ENCODE results near the gene PTPN5. TPM values are rescaled to one million over a fixed set of nuclear protein-coding genes. Genes with fewer than 3 reads are reported as not detected.
"Not testable (repeated sequence)": the region's sequence is repeated elsewhere in the genome, so short reads cannot be mapped to it uniquely, and the experiment has no call there.

The PTPN5 gene
- total and polyA plus RNA-seq, 4 donors, result not detected

GRCh38 chr11:18692941-18693760 lies 98.4 kb downstream of the PTPN5 start (continued):
- TF ChIP-seq, protein P1, sequence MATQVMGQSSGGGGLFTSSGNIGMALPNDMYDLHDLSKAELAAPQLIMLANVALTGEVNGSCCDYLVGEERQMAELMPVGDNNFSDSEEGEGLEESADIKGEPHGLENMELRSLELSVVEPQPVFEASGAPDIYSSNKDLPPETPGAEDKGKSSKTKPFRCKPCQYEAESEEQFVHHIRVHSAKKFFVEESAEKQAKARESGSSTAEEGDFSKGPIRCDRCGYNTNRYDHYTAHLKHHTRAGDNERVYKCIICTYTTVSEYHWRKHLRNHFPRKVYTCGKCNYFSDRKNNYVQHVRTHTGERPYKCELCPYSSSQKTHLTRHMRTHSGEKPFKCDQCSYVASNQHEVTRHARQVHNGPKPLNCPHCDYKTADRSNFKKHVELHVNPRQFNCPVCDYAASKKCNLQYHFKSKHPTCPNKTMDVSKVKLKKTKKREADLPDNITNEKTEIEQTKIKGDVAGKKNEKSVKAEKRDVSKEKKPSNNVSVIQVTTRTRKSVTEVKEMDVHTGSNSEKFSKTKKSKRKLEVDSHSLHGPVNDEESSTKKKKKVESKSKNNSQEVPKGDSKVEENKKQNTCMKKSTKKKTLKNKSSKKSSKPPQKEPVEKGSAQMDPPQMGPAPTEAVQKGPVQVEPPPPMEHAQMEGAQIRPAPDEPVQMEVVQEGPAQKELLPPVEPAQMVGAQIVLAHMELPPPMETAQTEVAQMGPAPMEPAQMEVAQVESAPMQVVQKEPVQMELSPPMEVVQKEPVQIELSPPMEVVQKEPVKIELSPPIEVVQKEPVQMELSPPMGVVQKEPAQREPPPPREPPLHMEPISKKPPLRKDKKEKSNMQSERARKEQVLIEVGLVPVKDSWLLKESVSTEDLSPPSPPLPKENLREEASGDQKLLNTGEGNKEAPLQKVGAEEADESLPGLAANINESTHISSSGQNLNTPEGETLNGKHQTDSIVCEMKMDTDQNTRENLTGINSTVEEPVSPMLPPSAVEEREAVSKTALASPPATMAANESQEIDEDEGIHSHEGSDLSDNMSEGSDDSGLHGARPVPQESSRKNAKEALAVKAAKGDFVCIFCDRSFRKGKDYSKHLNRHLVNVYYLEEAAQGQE (IDR thresholded peaks at IDR 0.05), result no peak

- not testable (repeated sequence) for H3K36me3 ChIP-seq (ENCODE audit: control insufficient read depth in 4 of 4, insufficient read depth in 3 of 4, low read depth in 1 of 4, low read length in 3 of 4); H3K9me3 ChIP-seq (ENCODE audit: control insufficient read depth in 4 of 4, low read length in 3 of 4); H3K9ac ChIP-seq (ENCODE audit: low read depth in 1 of 2, low read length in 2 of 2); DNase-seq (ENCODE audit: low spot score); H3K4me3 ChIP-seq (ENCODE audit: low read depth in 1 of 3, low read length in 3 of 3); H3K27ac ChIP-seq (ENCODE audit: low read depth in 1 of 2, low read length in 2 of 2); H3K4me1 ChIP-seq (ENCODE audit: control insufficient read depth in 4 of 4, insufficient read depth in 4 of 4, low read length in 3 of 4); H3K27me3 ChIP-seq (ENCODE audit: control insufficient read depth in 4 of 4, insufficient read depth in 4 of 4, low read length in 3 of 4)
- WGBS, result 77% methylated on average over 4 of the region's 4 CpGs
Observed at GRCh38 chr11:18691467-18692140, 100.0 kb downstream of the PTPN5 start.

DNA sequence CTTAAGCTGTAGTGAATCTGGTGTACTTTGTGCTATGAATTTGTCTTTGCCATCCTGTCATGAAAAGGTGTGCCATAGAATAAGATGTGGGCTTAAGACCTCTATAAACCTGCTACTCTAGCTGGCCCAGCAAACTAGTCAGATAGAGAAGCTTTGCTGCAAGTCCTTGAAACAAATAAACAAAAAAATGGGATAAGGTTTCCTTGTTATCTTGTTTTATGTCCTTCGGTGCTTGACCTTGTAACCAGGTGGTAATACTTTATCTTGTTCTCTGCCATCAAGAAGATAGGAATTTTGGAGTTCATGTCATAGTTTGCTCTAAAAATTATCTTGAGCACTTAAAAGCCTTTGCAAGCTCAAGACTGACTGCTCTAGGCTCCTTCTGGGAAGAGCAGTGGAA lies 107.3 kb downstream of the PTPN5 start:
- Histone ChIP-seq H3K27ac (ENCODE audit: low read depth in 1 of 2, low read length in 2 of 2) (no peak overlapping the region), H3K4me1 (ENCODE audit: control insufficient read depth in 4 of 4, insufficient read depth in 4 of 4, low read length in 3 of 4) (no peaks in the 10 kb centered on the region), H3K4me3 (ENCODE audit: low read depth in 1 of 3, low read length in 3 of 3) (no peak overlapping the region), H3K27me3 (ENCODE audit: control insufficient read depth in 4 of 4, insufficient read depth in 4 of 4, low read length in 3 of 4) (no peaks in the 10 kb centered on the region), H3K9ac (ENCODE audit: low read depth in 1 of 2, low read length in 2 of 2) (no peak overlapping the region), H3K36me3 (ENCODE audit: control insufficient read depth in 4 of 4, insufficient read depth in 3 of 4, low read depth in 1 of 4, low read length in 3 of 4) (no peaks in the 10 kb centered on the region), H3K9me3 (ENCODE audit: control insufficient read depth in 4 of 4, low read length in 3 of 4) (no peaks in the 10 kb centered on the region)
- 46% methylated on average over 1 of the region's 1 CpG for WGBS
- no peak for TF ChIP-seq EGR1 (IDR thresholded peaks at IDR 0.05; ENCODE audit: low read depth in 2 of 2)
- TF ChIP-seq YY1 (IDR thresholded peaks at IDR 0.05), result no peak
- TF ChIP-seq TAF1 (conservative IDR thresholded peaks at IDR 0.05), result no peak
- TF ChIP-seq FOXA1 (IDR thresholded peaks at IDR 0.05), result no peak
- TF ChIP-seq JUND (IDR thresholded peaks at IDR 0.05), result no peak
- TF ChIP-seq RAD21 (IDR thresholded peaks at IDR 0.05), result no peak
- no peak for TF ChIP-seq GABPA (IDR thresholded peaks at IDR 0.05 in 1 of 2, conservative IDR thresholded peaks at IDR 0.05 in 1 of 2)
- DNase-seq (ENCODE audit: low spot score), result no peak

DNA sequence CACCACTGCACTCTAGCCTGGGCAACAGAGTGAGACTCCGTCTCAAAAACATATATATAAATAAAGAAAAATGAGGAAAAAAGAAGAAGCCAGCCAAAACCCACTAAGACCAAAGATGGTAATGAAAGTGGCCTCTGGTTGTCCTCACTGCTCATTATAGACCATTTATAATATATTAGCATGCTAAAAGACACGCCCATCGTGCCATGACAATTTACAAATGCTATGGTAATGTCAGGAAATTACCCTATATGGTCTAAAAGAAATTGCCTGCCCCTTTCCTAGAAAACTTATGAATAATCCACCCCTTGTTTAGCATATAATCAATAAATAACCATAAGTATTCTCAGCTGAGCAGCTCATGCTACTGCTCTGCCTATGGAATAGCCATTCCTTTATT lies 109.1 kb downstream of the PTPN5 start:
- H3K9me3 ChIP-seq (ENCODE audit: control insufficient read depth in 4 of 4, low read length in 3 of 4), result no peaks in the 10 kb centered on the region
- no peaks in the 10 kb centered on the region for H3K27me3 ChIP-seq (ENCODE audit: control insufficient read depth in 4 of 4, insufficient read depth in 4 of 4, low read length in 3 of 4)
- no peaks in the 10 kb centered on the region for H3K4me1 ChIP-seq (ENCODE audit: control insufficient read depth in 4 of 4, insufficient read depth in 4 of 4, low read length in 3 of 4)
- H3K9ac ChIP-seq (ENCODE audit: low read depth in 1 of 2, low read length in 2 of 2), result no peak overlapping the region
- H3K36me3 ChIP-seq (ENCODE audit: control insufficient read depth in 4 of 4, insufficient read depth in 3 of 4, low read depth in 1 of 4, low read length in 3 of 4), result no peaks in the 10 kb centered on the region
- 95% methylated on average over 3 of the region's 3 CpGs for WGBS
- H3K4me3 ChIP-seq (ENCODE audit: low read depth in 1 of 3, low read length in 3 of 3), result no peak overlapping the region
- DNase-seq (ENCODE audit: low spot score), result no peak
- no peak overlapping the region for H3K27ac ChIP-seq (ENCODE audit: low read depth in 1 of 2, low read length in 2 of 2)
- TF ChIP-seq ATF3 (IDR thresholded peaks at IDR 0.05) (no peak), CTCF (IDR thresholded peaks at IDR 0.05; ENCODE audit: low read depth, low read length, missing input control) (no peak), RXRA (IDR thresholded peaks at IDR 0.05) (no peak), GABPA (IDR thresholded peaks at IDR 0.05 in 1 of 2, conservative IDR thresholded peaks at IDR 0.05 in 1 of 2) (no peak), ZBTB33 (IDR thresholded peaks at IDR 0.05) (no peak)
- TF ChIP-seq, protein P1 (IDR thresholded peaks at IDR 0.05), result no peak
